K562 (cell line): ENCODE measurements around the gene UBE2D2. TPM values are rescaled to one million over a fixed set of nuclear protein-coding genes. Genes with fewer than 3 reads are reported as not detected.

ENCODE experiments used
- EHMT2 ChIP-seq: fragments of 450-650 bp; IDR thresholded peaks from 2 replicates; pipeline ENCODE4 v1.6.1; 2018; ENCODE audit warnings: antibody characterized with exemption
- EP400 ChIP-seq: fragments of 450-650 bp; IDR thresholded peaks from 2 replicates; pipeline ENCODE4 v1.6.1; 2017; ENCODE audit warnings: antibody characterized with exemption, mild to moderate bottlenecking, moderate library complexity
- HDAC3 ChIP-seq: fragments of 450-650 bp; IDR thresholded peaks from 2 replicates; pipeline ENCODE4 v1.6.1; 2018; ENCODE audit warnings: borderline replicate concordance, mild to moderate bottlenecking, moderate library complexity; ENCODE audit not compliant: partially characterized antibody
- HDGF ChIP-seq: fragments of 450-650 bp; IDR thresholded peaks from 2 replicates; pipeline ENCODE4 v1.6.1; 2016
- HIVEP1 ChIP-seq: fragments of 250-450 bp; sonication (Bioruptor Pico); IDR thresholded peaks from 2 replicates; pipeline ENCODE4 v1.4.0; 2020; ENCODE audit warnings: mild to moderate bottlenecking
- MED1 ChIP-seq: sonication (generic); formaldehyde crosslinking; IDR thresholded peaks from 2 replicates; pipeline ENCODE4 v1.8.1; 2023; ENCODE audit warnings: missing genetic modification reagents, borderline replicate concordance
- NFE2L1 ChIP-seq: fragments of 450-650 bp; IDR thresholded peaks from 2 replicates; pipeline ENCODE4 v1.6.1; 2016; ENCODE audit warnings: missing genetic modification characterization, low read depth, mild to moderate bottlenecking, missing compliant biosample characterization, moderate library complexity, borderline replicate concordance
- PBX2 ChIP-seq, 2 experiments: IDR thresholded peaks in 1 of 2; conservative IDR thresholded peaks in 1 of 2; 2 replicates each; pipeline ENCODE4 v1.6.1; 2016; ENCODE audit warnings: low read depth in 2 of 2, mild to moderate bottlenecking in 1 of 2, missing compliant biosample characterization in 1 of 2, missing genetic modification characterization in 1 of 2, moderate library complexity in 1 of 2
- RBM25 ChIP-seq: fragments of 200-400 bp; formaldehyde crosslinking; IDR thresholded peaks from 2 replicates; pipeline ENCODE4 v1.6.1; 2018; ENCODE audit warnings: low read length, low read depth, moderate library complexity; ENCODE audit not compliant: severe bottlenecking
- UBTF ChIP-seq, 2 experiments: IDR thresholded peaks; 2 replicates each; pipeline ENCODE4 v1.6.1; 2012; ENCODE audit warnings: improper control_type of control experiment in 2 of 2, low read depth in 2 of 2, low read length in 2 of 2, borderline replicate concordance in 1 of 2
- ZBTB12 ChIP-seq: fragments of 250-450 bp; sonication (Bioruptor Pico); IDR thresholded peaks from 2 replicates; pipeline ENCODE4 v1.4.0; 2020
- polyA plus RNA-seq, 8 experiments: library from polyadenylated mRNA; depleted of rRNA in 4 of 8; stranded (reverse) in 5 of 8; unstranded in 3 of 8; fragments of >200 nt; fragmentation: Nextera tagmentation in 2 of 8; fragmentation: Illumina TruSeq in 1 of 8; extraction: Ambion mirVana in 2 of 8; extraction: Trizol in 1 of 8; gene quantifications; 2 replicates each; pipeline versions ENCODE4 v1.2.1 to v1.2.3, GENCODE V29; 2011 to 2014; ENCODE audit warnings: inconsistent platforms in 1 of 8, missing spikeins in 1 of 8
- total RNA-seq, 7 experiments: library from RNA; depleted of rRNA in 6 of 7; stranded (reverse); fragments of >200 nt in 6 of 7; fragmentation: Illumina TruSeq in 2 of 7; extraction: Trizol in 2 of 7; gene quantifications; 2 replicates each; pipeline versions ENCODE4 v1.2.1 to v1.2.3, GENCODE V29; 2011 to 2021; ENCODE audit warnings: low replicate concordance in 1 of 7
- TF ChIP-seq, protein P1 (sequence below): IDR thresholded peaks from 2 replicates; pipeline ENCODE4 v1.6.1; 2014; ENCODE audit warnings: antibody characterized with exemption
- TF ChIP-seq, protein P2 (sequence below): fragments of 200-800 bp; sonication (Bioruptor generic); IDR thresholded peaks from 2 replicates; pipeline ENCODE4 v1.6.1; 2017; ENCODE audit warnings: missing genetic modification characterization, missing compliant biosample characterization

UBE2D2 gene
- total and polyA plus RNA-seq, 9 of the 15 experiments (the other 6 are each of a cell fraction or from before 2014, with no cell fraction given): 53.6 to 198 (median 122) TPM

DNA sequence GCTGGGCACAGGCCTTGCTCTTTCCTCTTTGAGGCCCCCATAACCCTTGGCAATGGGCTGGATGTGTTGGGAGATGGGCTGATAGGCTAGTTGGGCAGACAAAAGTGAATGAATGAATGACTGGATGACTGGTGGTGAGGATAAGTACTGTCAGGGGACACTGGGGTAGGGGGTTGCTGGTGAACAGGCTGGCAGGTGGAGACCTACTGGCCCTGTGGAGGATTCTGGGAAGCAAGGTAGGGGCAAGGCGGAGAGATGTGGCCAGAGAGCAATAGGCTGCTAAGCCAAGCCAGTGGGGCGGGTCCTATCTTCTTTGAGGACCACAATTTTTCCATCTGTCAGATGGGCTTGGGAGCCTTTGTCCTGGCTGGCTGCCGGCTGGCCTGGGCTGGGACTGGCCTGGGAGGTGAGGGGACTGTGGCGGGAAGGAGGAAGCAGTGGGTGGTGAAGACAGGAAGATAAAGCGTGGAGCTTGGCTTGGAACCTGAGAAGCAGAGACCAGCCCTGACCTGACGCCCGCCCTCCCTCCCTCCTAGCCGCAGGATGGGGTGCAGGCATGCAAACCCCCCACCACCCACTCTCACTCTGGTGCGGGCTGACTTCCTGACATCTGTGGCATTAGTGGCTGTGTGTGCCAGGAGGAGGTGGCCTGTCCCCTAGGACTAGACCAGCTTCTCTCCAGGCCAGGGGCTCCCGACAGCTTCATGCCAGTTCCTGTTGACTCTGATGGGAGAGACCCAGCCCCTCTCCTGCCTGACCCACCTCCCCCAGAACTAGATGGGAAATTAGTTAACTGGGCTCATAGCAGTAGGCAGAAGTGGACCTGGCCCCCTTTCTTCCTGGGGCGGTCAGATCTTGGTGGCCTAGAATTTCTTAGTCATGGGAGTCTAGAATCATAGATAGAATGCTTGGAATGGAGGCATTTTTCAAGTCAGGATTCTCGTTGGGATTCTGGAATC is 96.5 kb downstream of the UBE2D2 start (continued):
- no peak for TF ChIP-seq PBX2 (CRISPR knock-in tag; IDR thresholded peaks at IDR 0.05; ENCODE audit: low read depth)
- TF ChIP-seq PBX2 (tag; conservative IDR thresholded peaks at IDR 0.05; ENCODE audit: low read depth): no peak
- TF ChIP-seq RBM25: no peak
- no peak for TF ChIP-seq HIVEP1 (CRISPR knock-in tag)
- TF ChIP-seq NFE2L1 (tag): no peak
- TF ChIP-seq HDAC3: no peak
- TF ChIP-seq EP400: no peak
- TF ChIP-seq, protein P1, sequence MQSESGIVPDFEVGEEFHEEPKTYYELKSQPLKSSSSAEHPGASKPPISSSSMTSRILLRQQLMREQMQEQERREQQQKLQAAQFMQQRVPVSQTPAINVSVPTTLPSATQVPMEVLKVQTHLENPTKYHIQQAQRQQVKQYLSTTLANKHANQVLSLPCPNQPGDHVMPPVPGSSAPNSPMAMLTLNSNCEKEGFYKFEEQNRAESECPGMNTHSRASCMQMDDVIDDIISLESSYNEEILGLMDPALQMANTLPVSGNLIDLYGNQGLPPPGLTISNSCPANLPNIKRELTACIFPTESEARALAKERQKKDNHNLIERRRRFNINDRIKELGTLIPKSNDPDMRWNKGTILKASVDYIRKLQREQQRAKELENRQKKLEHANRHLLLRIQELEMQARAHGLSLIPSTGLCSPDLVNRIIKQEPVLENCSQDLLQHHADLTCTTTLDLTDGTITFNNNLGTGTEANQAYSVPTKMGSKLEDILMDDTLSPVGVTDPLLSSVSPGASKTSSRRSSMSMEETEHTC: no peak
- TF ChIP-seq MED1: no peak
- TF ChIP-seq, protein P2, sequence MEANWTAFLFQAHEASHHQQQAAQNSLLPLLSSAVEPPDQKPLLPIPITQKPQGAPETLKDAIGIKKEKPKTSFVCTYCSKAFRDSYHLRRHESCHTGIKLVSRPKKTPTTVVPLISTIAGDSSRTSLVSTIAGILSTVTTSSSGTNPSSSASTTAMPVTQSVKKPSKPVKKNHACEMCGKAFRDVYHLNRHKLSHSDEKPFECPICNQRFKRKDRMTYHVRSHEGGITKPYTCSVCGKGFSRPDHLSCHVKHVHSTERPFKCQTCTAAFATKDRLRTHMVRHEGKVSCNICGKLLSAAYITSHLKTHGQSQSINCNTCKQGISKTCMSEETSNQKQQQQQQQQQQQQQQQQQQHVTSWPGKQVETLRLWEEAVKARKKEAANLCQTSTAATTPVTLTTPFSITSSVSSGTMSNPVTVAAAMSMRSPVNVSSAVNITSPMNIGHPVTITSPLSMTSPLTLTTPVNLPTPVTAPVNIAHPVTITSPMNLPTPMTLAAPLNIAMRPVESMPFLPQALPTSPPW: 0 out of 2 replicates have a peak, but pooled peaks have one; percentile 28
- 0 out of 4 replicates have a peak, but pooled peaks of 1 of the 2 experiments have one; percentile 22 for TF ChIP-seq UBTF (IDR thresholded peaks at IDR 0.05; ENCODE audit: borderline replicate concordance in 1 of 2, low read depth in 2 of 2, low read length in 2 of 2)
- no peak for TF ChIP-seq ZBTB12 (CRISPR knock-in tag)
- 0 out of 2 replicates have a peak, but pooled peaks have one; percentile 64 for TF ChIP-seq HDGF
- peak; percentile 10; the same call in 1 of the 2 replicates for TF ChIP-seq EHMT2
